Epithelial cell of proximal tubule (primary cell): ENCODE data around the gene ADARB2. TPM values are rescaled to one million over a fixed set of nuclear protein-coding genes. Genes with fewer than 3 reads are reported as not detected.

Experiments used
- DNase-seq: peaks from one replicate; pipeline ENCODE4 v3.0.0-alpha.2; 2011; ENCODE audit warnings: low read depth
- H3K4me3 ChIP-seq: 2 replicates; pipeline ENCODE4 v1.5.1; 2011; ENCODE audit warnings: low read depth, mild to moderate bottlenecking, low read length
- CTCF ChIP-seq: conservative IDR thresholded peaks from 2 replicates; pipeline ENCODE4 v1.5.1; 2012; ENCODE audit warnings: low read depth, mild to moderate bottlenecking, low read length
- total RNA-seq: library from RNA; depleted of rRNA; stranded (reverse); fragments of >200 nt; gene quantifications from 2 replicates; pipeline ENCODE4 v1.2.3, GENCODE V29; 2015

Gene ADARB2
- total RNA-seq, 1 donor from 2014 or later = 0.63 TPM

- no peak for DNase-seq
- no peak for TF ChIP-seq CTCF
- peak overlapping the region; percentile 37 for H3K4me3 ChIP-seq
Observed at GRCh38 chr10:1736144-1736971, 967 bp downstream of the ADARB2 start.

- no peak overlapping the region for H3K4me3 ChIP-seq
- no peak for DNase-seq
- TF ChIP-seq CTCF = no peak
Observed at GRCh38 chr10:1735562-1735961, 1.8 kb downstream of the ADARB2 start.

GRCh38 chr10:1734288-1734687 lies 3.0 kb downstream of the ADARB2 start:
- H3K4me3 ChIP-seq = no peak overlapping the region
- DNase-seq = no peak
- TF ChIP-seq CTCF = no peak

GRCh38 chr10:1733720-1734119 lies 3.6 kb downstream of the ADARB2 start:
- TF ChIP-seq CTCF = no peak
- DNase-seq = no peak
- no peak overlapping the region for H3K4me3 ChIP-seq

GRCh38 chr10:1732564-1732996 lies 4.7 kb downstream of the ADARB2 start:
- no peak overlapping the region for H3K4me3 ChIP-seq
- no peak for TF ChIP-seq CTCF
- no peak for DNase-seq

GRCh38 chr10:1731592-1731991 lies 5.7 kb downstream of the ADARB2 start:
- no peak overlapping the region for H3K4me3 ChIP-seq
- TF ChIP-seq CTCF = no peak
- DNase-seq = no peak

GRCh38 chr10:1729751-1730150 lies 7.6 kb downstream of the ADARB2 start:
- no peak for DNase-seq
- H3K4me3 ChIP-seq = no peak overlapping the region
- no peak for TF ChIP-seq CTCF
